HG03025 (cell line): ENCODE data around the gene LYPD4.

Experiments used
- ATAC-seq: cut with Tn5 transposase; IDR thresholded peaks from one replicate; pipeline ENCODE4 v1.9.1; 2021; ENCODE audit warnings: mild to moderate bottlenecking, moderate library complexity; ENCODE audit not compliant: unreplicated experiment, low FRiP score

LYPD4 gene, protein sequence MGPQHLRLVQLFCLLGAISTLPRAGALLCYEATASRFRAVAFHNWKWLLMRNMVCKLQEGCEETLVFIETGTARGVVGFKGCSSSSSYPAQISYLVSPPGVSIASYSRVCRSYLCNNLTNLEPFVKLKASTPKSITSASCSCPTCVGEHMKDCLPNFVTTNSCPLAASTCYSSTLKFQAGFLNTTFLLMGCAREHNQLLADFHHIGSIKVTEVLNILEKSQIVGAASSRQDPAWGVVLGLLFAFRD

DNA sequence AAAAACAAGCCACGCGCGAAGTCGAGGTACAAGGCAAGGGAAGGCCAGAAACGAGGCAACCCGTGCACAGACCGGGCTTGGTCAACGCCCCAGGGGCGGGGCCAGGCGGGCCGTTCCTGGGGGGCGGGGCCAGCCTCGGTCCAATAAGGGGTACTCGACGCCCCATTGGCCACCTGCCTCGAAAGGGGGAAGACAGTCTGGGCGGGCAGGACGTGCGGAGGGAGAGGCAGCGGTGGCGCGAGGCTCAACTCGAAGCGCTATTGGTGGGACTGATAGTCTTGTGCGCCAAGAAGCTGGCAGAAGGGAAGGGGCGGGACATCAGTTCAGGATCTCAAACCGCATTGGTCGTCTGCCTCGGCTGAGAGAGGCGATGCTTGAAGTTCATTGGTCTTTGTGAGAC lies at the start of gene LYPD4:
LYPD4 (minus strand) TSS at position 83 of the 400 bp plus-strand sequence. CDS start 5,398 bp downstream, outside the sequence.
- ATAC-seq = no peak

DNA sequence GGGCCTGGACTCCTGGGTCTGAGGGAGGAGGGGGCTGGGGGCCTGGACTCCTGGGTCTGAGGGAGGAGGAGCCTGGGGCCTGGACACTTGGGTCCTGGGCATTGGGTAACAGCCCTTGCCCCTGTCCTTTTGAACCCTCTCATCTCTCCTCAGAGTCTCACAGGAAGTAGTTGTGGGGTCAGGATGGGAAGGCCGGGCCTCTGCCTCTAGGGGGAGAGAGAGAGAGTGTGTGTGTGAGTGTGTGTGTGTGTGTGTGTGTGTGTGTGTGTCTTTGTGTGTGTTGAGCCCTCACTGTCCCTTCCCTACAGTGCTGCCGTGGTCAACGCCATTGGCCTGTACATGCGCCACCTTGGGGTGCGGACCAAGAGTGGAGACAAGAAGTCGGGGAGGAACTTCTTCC lies 49.4 kb upstream of the LYPD4 start:
- ATAC-seq = no peak

DNA sequence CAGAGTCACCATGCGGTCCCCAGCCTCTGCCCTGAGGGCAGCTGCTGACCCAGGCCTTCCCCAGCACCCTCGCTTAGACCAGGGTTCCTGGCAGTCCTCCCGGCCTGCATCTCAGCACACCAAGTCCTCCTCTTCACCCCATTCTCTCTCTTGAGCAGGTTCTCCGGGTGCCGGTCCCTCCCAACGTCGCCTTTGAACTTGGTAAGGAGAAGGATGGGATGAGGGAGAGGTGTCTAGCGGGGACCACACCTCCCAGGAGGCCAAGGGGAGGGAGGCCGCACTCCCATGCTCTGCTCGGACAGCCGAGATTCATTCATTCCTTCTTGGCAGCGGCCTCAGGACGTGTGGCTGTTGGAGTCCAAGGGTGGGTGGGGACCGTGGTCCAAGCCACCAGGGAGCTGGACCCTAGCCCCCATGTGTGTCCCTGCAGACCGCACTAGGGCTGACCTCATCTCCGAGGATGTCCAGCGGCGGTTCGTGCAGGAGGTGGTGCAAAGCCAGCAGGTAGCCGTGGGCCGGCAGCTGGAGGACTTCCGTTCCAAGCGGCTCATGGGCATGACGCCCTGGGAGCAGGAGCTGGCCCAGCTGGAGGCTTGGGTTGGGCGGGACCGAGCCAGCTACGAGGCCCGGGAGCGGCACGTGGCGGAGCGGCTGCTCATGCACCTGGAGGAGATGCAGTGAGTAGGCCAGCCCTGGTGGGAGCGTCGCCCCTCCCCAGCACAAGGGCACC lies 47.9 kb upstream of the LYPD4 start:
- ATAC-seq = no peak

DNA sequence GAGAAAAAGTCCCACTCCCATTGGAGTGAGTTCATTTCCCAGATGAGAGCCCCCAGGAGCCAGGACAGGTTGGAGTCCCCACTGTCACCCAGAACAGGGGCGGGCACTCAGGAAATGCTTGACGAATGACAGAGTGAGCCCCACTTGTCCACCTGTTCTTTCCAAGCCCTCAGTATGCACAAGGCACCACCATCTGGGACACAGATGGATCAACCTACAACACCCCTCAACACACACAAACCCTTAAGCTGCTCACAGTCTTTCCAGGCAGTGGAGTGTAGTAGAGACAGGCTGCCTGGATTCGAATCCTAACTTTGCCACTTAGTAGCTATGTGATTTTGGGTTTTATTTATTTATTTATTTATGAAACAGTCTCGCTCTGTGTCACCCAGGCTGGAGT lies 46.5 kb upstream of the LYPD4 start:
- no peak for ATAC-seq

DNA sequence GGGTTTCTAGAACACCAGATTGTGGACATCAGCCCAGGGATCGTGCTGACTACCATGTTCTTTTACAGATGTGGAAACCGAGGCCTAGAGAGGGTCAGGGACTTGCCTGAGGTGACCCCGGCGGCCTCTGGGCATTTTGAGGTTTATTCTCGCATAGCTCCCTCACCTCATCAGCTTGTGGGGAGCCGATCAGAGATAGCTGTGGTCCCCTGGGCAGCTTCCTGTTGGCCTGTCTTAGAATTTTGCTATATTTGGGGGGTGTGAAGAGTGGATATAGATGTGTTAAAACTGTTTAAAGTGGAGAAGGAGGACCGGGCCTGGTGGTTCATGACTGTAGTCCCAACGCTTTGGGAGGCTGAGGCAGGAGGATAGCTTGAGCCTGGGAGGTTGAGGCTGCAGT lies 45.4 kb upstream of the LYPD4 start:
- no peak for ATAC-seq

DNA sequence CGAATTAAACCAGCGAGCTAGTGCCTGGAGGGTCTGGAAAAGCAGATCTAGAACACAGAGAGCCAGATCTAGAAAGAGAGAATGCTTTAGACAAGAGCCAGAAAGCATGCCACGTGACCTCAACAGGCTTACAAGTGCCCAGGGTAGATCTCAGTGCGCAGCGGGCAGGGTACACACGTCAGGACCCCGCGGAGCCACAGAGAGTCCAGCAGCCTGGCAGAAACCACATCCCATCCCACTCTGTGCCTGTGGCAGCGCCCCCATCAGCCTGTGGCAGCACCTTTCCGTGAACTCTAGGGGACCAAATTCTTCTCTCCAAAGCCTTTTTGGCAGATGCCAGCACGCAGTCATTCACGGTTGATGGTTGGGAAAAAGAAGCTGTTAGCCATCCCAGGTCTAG lies 44.4 kb upstream of the LYPD4 start:
- no peak for ATAC-seq

DNA sequence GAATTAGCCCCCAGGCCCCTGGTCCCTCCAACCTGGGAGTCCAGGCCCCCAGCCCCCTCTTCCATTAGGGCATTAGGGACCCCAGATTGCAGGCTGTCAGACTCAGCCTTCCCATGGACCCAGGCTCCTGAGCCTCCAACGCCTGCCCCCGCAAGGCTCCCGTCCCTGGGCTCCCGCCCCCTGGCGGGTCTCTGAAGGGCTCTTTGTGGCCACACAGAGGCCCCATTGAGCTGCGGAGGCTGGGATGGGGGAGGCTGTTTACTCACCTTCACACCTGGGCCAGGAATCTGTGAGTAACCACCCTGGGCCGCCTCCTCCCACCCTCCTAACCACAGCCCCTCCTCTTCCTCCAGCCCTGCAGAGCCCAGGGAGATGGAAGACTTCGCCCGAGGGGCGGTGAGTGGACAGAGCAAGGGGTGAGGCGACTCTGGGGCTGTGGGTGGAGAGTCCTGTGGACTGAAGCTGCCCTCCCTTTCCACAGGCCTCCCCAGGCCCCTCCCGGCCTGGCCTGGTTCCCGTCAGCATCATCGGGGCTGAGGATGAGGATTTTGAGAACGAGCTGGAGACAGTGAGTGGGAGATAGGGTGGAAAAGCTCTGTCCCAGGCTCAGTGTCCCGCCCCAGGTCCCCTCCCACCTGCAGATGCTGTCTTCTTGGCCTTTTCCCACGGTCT lies 43.4 kb upstream of the LYPD4 start:
- no peak for ATAC-seq

DNA sequence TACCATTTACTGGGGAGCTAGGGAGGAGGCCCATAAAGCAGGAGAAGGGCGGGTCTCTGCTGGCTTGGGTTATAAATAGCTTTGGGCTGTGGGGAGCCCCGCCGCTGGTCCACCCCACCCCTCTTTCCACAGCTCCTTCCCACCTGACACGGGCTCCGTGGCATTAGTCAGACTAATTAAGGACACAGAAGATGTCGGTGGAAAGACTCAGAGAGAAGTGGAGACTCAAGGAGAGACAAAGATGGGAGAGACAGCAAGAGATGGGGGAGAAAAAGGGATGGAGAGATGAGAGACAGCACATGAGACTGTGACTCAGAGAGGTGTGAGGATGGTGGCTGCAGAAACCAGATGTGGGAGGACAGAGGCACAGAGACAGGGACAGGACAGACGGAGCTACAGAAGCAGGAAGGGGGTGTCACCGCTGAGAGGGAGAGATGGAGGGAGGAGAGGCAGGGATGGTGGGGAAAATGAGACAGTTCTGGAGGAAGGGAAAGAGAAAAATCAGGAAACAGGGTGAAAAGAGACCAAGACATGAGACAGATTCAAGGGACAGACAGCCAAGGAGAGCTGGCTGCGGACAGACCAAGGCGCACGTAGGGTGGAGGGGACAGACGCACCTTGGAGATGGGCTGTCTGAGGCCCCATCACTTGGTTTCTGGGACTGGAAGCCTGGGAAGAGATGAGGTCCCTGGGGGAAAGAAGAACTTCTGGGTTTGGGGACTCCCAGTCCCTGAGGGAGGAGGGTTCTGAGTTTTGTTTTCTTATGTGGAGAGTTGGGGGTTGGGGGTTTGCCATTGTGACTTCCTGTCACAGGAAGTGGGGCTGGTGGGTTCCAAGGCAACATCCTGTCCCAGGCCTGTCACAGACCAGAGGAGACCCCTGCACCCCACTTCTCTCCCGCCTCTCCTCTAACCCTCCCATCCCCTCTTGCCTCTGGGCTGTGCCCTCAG lies 42.6 kb upstream of the LYPD4 start:
- ATAC-seq = no peak

DNA sequence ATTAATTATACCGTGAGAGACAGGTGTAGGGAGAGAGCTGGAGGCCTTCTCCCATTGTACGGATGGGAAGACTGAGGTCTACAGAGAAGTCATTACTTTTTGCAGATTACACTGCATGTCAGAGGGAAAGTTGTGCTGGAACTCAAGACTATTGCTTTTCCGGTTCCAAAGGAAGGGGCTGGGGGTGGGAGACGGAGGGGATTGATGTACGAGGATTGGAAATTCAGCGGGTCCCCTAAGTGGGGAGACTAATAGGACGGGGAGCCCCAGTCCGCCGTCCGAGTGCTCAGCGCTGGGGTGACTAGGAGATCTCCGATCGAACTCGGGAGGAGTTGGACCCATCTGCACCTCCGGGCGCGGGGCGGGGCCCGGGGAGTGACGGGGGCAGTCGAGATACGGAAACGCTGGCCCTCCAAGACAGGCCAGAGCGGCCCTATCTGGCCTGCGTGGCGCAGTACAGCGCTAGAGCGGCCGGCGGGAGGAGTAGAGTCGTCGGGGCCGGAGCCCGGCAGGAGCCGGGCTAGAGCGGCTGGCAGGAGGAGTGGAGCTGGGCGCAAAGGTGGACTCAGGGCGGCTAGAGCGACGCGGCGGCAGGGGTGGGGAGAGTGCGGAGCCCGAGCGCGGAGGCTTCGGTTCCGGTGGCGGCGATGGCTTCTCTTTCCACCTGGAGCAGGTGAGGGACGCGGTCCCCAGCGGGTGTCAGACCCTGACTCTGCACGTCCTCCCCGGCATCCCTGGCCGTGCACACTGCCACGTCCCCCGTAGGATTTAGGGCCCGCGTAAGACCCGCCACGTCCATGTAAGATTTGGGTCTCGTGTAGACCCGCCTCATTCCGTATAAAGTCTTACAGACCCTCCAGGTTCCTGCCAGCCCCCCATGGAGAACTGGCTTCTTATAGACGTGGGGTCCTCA lies 39.6 kb upstream of the LYPD4 start:
- peak; percentile 65 for ATAC-seq

DNA sequence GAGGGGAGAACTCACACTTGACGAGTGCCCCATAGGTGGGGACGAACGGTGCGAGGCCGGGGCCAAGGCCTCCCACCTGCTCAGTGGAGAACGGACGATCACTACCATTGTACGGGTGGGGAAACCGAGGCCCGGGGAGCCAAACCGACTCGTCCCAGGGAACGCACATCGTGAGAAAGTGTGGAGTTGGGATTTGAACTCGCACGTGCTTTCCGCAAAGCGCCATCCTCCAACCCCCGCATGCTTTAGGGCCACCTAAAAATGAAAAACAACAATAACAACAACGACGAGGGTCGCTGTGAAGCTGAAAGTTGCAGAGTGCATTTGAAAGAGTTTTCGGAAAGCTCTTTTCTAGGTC lies 39.0 kb upstream of the LYPD4 start:
- no peak for ATAC-seq

DNA sequence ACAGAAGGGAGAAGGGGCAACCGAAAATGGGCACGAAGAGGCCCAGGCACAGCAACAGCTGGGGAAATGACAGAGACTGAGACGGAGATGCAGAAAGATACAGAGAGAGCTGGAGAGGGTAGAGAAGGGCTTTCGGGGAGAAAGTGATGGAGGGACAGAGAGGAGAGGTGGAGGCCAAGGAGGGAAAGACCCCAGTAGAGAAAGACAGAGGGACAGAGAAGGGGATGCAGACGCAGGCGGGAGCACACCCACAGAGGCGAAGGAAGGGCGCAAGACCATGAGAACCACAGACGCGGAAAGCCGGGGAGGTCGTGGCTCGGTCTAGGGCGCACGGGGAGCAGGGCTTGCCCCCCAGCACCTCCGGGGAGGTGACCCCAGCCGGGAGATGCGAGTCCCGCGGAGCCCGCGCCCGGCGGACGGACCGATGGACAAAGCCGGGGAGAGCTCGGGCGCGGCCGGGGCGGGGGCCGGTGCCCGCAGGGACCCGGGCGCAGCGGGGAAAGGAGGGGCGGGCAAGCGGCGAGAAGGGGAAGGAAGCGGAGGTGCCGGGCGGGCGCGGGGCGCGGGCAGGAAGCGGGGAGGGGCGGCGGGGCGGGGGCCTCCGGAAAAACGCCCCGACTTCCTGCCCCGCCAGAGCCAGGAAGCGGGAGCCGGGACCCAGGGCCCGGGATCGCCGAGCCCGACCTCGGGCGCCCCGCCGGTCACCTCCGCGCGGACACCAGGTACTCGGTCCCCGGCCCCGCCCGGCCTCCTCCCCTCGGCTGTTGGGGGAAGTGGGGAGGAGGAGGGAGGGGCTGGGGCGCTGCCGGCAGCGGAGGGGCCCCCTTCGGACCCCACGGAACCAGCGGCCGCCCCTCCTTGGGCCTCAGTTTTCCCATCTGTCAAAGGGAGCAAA lies 38.3 kb upstream of the LYPD4 start, which contains the start of gene ARHGEF1:
ARHGEF1 (plus strand) TSS at position 617 of the 895 bp plus-strand sequence. CDS start 4,899 bp downstream, outside the sequence.
- no peak for ATAC-seq

DNA sequence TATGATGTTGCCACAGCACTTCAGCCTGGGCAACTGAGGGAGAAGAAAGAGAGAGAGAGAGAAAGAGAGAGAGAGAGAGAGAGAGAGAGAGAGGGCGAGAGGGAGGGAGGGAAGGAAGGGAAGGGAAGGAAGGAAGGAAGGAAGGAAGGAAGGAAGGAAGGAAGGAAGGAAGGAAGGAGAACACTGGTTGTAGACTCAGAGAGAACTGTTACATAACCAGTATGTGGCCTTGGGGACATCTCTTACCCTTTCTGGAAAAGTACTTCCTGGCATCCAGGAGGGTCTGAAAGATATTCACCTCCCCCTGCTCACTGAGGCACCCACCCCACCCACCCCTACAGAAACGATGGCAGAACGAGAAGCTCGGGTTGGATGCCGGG lies 35.8 kb upstream of the LYPD4 start:
- no peak for ATAC-seq

DNA sequence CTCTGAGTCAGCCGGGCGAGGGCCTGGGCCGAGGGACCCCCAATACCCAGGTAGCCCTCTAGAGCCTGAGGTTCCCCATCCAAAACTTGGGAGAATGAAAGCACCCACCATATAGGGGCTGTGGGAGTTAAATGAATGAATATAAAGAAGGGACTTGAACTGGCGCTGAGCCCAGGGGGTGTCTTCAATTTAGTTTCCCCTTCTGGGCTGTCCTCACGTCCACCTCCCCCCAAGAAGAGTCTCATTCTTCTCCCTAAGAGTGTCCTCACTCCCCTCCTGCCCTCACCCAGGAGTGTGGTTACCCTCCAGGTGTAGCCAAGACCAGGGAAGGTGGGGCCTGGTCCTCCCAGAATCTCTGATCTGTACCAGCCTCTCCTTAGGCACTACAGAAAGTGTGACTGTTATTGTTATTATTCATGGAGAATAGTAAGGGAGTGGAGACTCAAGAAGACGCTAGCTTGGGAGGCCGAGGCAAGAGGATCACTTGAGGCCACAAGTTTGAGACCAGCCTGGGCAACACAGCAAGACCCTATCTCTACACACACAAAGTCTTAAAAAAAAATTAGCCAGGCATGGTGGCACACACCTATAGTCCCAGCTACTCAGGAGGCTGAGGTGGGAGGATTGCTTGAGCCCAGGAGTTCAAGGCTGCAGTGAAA lies 35.3 kb upstream of the LYPD4 start:
- ATAC-seq = no peak

DNA sequence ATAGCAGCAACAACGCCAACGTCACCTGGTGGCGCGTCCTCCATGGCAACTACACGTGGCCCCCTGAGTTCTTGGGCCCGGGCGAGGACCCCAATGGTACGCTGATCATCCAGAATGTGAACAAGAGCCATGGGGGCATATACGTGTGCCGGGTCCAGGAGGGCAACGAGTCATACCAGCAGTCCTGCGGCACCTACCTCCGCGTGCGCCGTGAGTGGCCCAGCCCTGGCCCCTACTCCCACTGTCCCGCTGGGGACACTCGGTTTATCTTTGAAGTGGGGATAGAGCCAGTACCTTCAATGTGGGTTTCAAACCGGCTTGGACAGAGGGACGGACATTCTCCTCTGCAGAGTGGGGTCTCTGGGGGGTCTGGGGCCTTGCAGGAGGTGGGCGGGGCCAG lies 34.6 kb upstream of the LYPD4 start:
- no peak for ATAC-seq

DNA sequence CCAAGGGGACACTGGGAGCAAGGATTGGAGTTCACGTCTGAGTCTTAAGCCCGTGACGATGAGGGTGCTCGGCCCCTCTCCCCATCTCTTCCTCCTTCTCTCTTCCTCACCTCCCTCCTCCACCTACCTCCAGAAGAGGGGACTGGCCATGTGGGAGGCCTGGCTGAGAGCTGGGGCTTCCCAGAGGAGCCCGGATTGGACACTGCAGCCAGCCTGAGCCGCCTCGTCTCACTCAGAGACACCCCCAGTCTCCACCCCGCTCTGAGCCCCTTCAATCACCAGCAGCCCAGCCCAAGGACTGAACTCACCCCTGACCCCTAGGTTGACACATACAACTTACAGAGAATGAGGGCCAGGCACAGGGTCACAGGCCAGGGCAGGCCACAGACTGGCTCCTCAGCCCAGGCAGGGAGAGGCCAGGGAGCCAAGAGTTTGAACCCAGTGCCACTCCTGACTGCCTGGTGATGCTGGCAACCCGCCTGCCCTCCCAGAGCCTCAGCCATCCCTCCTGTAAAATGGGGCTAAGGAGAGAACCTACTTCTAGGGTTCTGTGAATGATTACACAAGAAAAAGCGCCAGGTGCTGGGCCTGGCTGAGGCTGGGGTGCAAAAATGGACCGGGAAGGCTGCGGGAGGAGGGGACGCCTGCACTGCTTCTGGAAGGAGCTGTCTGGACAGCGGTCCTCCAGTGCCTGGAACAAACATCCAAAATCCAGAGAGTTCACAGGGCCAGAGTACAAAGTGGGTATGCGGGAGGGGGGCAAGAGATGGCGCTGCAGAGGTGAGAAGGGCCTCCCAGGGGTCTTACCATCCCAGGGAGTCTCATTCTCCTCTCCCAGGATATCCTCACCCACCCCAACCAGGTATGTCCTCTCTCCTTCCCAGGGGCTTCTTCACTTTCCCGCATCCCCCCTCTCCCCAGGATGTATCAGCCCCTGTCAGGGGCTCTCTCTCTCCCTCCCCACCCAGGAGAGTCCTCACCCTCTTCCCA lies 33.7 kb upstream of the LYPD4 start:
- no peak for ATAC-seq

DNA sequence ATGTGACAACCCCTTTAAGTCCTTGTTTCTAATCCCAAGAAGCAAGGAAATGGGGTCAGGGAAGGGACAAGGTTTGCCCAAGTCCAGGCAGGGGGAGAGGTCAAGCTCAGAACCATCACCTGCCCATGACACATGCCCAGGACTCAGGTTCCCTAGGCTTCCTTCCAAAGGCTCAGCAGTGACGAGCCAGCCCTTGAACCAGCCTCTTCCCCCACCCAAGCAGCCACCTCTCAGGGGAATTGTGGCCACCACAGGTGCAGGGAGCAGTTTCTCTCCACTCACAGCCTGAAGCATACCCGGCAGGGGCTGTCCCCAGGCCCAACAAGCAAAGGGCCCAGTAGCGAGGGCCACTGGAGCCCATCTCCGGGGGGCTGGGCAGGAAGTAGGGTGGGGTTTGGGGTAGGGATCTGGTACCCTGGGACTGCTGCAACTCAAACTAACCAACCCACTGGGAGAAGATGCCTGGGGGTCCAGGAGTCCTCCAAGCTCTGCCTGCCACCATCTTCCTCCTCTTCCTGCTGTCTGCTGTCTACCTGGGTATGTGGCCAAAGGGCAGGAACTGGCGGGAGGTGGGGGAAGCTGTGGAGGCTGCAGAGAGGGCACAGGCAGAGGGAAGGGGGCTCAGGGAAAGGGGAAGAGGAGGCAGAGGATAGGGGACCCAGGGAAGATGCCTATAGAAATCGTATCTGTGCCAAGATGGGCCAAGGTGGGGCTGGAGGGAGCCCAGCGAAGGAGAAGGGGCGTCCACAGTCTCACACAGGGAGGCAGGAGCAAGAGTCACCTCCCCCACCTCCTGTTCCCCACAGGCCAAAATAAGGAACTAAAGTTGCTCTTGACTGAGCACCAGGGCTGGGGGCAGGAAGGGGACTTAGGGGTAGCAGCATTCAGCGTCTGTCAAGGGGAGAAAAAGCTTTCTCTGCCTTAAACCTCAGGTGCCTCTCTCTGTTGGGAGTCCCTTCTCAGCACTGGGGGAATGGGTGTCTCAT lies 32.7 kb upstream of the LYPD4 start, which contains the start of gene CD79A:
CD79A (plus strand) TSS at position 433 of the 986 bp plus-strand sequence; CDS start at position 459, 26 bp downstream.
- ATAC-seq = no peak
